ENCODE data around the gene TAC4.

Gene TAC4

DNA sequence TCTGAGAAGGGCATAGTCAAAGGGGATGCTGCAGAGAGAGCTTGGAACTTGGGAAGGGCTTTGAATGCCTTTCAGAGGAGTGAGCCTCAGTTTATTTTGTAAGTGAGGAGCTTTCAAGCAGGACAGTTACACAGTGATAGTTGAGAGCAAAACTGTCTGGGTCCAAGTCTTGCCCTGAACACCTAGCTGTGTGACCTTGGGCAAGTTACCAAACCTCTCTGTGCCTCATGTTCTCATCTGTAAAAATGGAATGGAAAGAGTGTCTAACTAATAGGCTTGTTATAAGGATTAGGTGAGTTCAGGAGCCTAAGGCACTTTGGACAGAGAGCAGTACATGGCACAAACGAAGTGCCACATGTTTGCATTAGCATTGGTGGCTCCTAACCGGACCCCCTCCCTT is 27.0 kb upstream of the TAC4 start:
- TF ChIP-seq, protein P1, sequence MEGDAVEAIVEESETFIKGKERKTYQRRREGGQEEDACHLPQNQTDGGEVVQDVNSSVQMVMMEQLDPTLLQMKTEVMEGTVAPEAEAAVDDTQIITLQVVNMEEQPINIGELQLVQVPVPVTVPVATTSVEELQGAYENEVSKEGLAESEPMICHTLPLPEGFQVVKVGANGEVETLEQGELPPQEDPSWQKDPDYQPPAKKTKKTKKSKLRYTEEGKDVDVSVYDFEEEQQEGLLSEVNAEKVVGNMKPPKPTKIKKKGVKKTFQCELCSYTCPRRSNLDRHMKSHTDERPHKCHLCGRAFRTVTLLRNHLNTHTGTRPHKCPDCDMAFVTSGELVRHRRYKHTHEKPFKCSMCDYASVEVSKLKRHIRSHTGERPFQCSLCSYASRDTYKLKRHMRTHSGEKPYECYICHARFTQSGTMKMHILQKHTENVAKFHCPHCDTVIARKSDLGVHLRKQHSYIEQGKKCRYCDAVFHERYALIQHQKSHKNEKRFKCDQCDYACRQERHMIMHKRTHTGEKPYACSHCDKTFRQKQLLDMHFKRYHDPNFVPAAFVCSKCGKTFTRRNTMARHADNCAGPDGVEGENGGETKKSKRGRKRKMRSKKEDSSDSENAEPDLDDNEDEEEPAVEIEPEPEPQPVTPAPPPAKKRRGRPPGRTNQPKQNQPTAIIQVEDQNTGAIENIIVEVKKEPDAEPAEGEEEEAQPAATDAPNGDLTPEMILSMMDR (IDR thresholded peaks at IDR 0.05; ENCODE audit: extremely low read depth, insufficient read depth, missing control alignments) = no peak
- DNase-seq (ENCODE audit: low spot score) = no peak
- in situ Hi-C loops (cut with MboI; ENCODE audit: low pct_unique_long_range_greater_than_20kb, low sequenced_read_pairs, unreplicated experiment) = no loop called here

DNA sequence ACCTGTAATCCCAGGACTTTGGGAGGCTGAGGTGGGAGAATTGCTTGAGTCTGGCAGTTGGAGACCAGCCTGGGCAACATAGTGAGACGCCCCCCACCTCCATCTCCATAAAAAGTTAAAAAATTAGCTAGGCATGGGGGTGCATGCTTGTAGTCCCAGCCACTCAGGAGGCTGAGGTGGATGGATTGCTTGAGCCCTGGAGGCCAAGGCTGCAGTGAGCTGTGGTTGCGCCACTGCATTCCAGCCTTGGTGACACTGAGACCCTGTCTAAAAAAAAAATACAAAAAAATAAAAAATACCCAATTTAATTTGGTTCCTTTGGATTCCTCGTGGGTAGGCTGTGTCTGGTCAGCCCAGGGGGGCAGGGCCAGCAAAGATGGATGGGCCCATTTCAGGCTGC is 26.1 kb upstream of the TAC4 start:
- in situ Hi-C loops (cut with MboI; ENCODE audit: low pct_unique_long_range_greater_than_20kb, low sequenced_read_pairs, unreplicated experiment) = no loop called here
- TF ChIP-seq, protein P1 (IDR thresholded peaks at IDR 0.05; ENCODE audit: extremely low read depth, insufficient read depth, missing control alignments) = no peak
- DNase-seq (ENCODE audit: low spot score) = no peak

DNA sequence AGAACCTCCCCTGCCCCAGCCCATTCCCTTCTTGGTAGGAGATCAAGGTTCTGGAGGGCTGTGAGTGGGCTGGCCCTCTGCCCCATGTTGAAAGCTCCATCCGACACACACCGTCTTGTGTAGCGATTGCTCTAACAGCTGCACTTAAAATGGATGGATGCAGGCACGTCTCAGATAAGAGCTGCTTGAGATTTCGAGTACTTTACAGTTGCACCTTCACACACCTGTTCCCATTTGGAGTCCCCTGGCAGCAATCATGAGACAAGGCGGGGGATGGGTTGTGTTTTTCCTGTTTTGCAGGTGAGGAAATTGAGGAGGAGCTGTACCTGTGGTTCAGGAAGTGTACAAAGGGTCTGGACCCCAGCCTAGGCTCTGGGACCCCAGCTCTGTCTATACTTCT is 25.6 kb upstream of the TAC4 start:
- in situ Hi-C loops (cut with MboI; ENCODE audit: low pct_unique_long_range_greater_than_20kb, low sequenced_read_pairs, unreplicated experiment) = no loop called here
- TF ChIP-seq, protein P1 (IDR thresholded peaks at IDR 0.05; ENCODE audit: extremely low read depth, insufficient read depth, missing control alignments) = no peak
- DNase-seq (ENCODE audit: low spot score) = no peak

DNA sequence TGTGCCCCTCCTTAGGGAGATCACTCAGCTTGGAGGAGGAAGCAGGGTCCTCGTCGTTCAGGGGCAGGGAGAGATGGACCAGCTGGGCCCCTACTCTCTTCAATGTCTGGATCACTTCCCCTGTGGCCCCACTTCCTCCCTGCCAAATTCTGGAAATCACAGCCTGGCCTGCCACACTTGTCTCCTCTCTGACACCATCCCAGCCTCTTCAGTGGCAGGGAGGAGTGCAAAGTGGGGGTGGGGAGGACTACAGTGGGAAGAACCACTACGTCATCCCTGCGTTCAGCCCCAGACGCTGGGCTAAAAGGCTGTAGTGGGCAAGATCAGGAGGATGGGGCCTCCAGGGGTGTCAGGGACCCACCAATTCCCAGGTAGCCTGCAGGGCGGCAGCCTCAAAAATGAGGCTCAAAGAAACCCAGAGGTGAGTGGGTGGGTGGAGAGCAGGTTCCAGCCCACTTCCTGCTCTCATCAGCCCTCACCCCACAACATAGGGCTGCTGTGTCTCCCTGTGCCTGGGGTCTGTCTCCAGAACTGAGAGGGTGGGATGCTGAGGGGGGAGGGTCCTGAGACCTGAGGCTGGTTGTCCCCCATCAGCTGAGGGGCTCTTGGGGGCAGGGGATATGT is 25.0 kb upstream of the TAC4 start:
- in situ Hi-C loops (cut with MboI; ENCODE audit: low pct_unique_long_range_greater_than_20kb, low sequenced_read_pairs, unreplicated experiment) = no loop called here
- TF ChIP-seq, protein P1 (IDR thresholded peaks at IDR 0.05; ENCODE audit: extremely low read depth, insufficient read depth, missing control alignments) = no peak
- no peak for DNase-seq (ENCODE audit: low spot score)

DNA sequence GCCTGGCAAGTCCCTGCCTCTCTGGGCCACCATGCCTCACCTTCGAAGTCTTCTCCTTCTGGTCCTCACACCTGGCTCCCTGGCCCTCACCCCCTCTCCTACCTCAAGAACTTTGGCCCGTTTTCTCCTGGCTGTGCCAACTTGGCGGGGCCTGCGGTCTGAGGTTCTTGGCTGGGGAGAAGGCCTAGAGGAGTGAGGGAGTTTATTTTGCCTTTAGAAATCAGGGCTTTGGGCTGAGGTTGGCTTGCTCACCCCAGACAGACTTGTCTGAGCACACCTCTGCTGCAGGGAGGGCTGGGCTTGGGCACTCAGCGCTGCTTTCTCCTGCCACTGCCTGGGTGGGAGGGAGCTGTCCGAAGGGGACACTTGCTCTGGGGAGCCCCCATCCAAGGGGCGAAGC is 23.3 kb upstream of the TAC4 start:
- TF ChIP-seq, protein P1 (IDR thresholded peaks at IDR 0.05; ENCODE audit: extremely low read depth, insufficient read depth, missing control alignments) = no peak
- DNase-seq (ENCODE audit: low spot score) = no peak
- in situ Hi-C loops (cut with MboI; ENCODE audit: low pct_unique_long_range_greater_than_20kb, low sequenced_read_pairs, unreplicated experiment) = no loop called here

DNA sequence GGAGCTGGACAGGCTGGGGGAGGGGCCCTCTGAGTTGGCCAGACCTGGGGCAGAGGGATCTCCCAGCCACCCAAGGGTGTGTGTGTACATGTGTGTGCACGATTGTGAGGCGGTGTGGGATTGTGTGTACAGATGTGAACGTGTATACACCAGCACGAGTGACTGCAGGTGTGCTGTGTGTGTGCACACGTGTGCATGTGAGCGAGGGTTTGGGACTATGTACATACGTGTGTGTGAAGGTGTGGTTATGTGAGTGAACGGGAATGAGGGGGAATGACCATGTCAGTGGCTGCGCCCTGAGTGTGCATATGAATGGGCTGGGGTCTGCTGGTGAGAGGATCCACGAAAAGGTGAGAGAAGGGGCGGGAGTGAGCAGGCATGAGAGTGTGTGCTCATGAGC is 22.4 kb upstream of the TAC4 start:
- TF ChIP-seq, protein P1 (IDR thresholded peaks at IDR 0.05; ENCODE audit: extremely low read depth, insufficient read depth, missing control alignments) = no peak
- DNase-seq (ENCODE audit: low spot score) = no peak
- in situ Hi-C loops (cut with MboI; ENCODE audit: low pct_unique_long_range_greater_than_20kb, low sequenced_read_pairs, unreplicated experiment) = no loop called here

DNA sequence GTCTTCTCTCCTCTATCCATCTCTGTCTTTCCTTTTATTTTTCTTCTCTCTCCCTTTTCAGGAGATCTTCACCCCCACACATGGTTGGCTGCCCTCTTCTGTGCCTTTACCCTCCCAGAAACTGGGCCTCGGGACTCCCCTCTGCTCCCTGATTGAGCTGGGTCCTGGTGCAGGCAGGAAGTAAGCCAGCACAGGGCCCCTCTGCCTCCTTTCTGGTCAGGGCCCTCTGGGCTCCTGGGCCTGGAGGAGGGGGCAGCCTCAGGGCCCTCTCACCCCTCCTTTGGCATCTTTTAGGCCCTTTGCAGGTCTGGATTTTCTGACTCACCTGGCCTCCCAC is 21.1 kb upstream of the TAC4 start:
- TF ChIP-seq, protein P1 (IDR thresholded peaks at IDR 0.05; ENCODE audit: extremely low read depth, insufficient read depth, missing control alignments) = no peak
- in situ Hi-C loops (cut with MboI; ENCODE audit: low pct_unique_long_range_greater_than_20kb, low sequenced_read_pairs, unreplicated experiment) = no loop called here
- no peak for DNase-seq (ENCODE audit: low spot score)
